ENCODE measurements around the gene ROGDI. TPM values are rescaled to one million over a fixed set of nuclear protein-coding genes. Genes with fewer than 3 reads are reported as not detected.

Gene ROGDI
- total and polyA plus RNA-seq, 10 of the 15 experiments (the other 5 are each of a cell fraction or from before 2014, with no cell fraction given) = 0.40 to 23.5 (median 12.3) TPM

- Histone ChIP-seq H3K79me2 (ENCODE audit: control insufficient read depth, insufficient read depth, low read length) (peaks cover 17% of the 10 kb centered on the region), H2AFZ (ENCODE audit: control insufficient read depth, low read depth, low read length) (no peak overlapping the region), H3K4me2 (ENCODE audit: control insufficient read depth, insufficient read depth) (no peak overlapping the region), H3K27me3 (replicated peaks in 1 of 2; ENCODE audit: control insufficient read depth in 2 of 2, insufficient read depth in 2 of 2, low read length in 1 of 2) (no peaks in the 10 kb centered on the region), H3K4me3 (no peak overlapping the region), H3K9ac (ENCODE audit: control insufficient read depth, insufficient read depth, low read length) (no peak overlapping the region), H3K27ac (ENCODE audit: control insufficient read depth, insufficient read depth) (no peak overlapping the region), H3K9me3 (replicated peaks; ENCODE audit: control insufficient read depth, insufficient read depth, low read length) (no peaks in the 10 kb centered on the region), H4K20me1 (ENCODE audit: control insufficient read depth, insufficient read depth) (no peaks in the 10 kb centered on the region), H3K36me3 (ENCODE audit: control insufficient read depth in 2 of 2, insufficient read depth in 2 of 2, low read length in 1 of 2) (peaks cover 3 to 12% of the 10 kb centered on the region in 2 experiments), H3K4me1 (ENCODE audit: control insufficient read depth, insufficient read depth, low read length) (peaks cover 5% of the 10 kb centered on the region; the same call in 1 of the 2 replicates)
- ChIA-PET POLR2A (no interaction called here), RAD21 (ENCODE audit: unreplicated experiment) (no interaction called here), CTCF (interaction anchor here (0.6 kb wide), 1 partner anchor 47 kb away, joined by 4 read pairs; no protein-coding TSS in a partner anchor), SMC1A (ENCODE audit: uncharacterized antibody, unreplicated experiment) (no interaction called here)
- no peak for FAIRE-seq
- ATAC-seq = no peak
- 98% methylated on average over 7 of the region's 9 CpGs for WGBS (ENCODE audit: insufficient coverage, insufficient replicate concordance, low lambda C conversion rate, missing lambda C conversion rate)
- TF ChIP-seq CBX3 (IDR thresholded peaks at IDR 0.05; ENCODE audit: borderline replicate concordance, low read depth) (no peak), ATF3 (IDR thresholded peaks at IDR 0.05; ENCODE audit: borderline replicate concordance, extremely low read depth, low read depth, low read length) (no peak), SIX5 (IDR thresholded peaks at IDR 0.05; ENCODE audit: low read depth, low read length, severe bottlenecking) (no peak)
- no TSS peak for BruUV-seq (replicated peaks)
- intact Hi-C loops (cut with micrococcal nuclease; ENCODE audit: unreplicated experiment) = no loop called here
- in situ Hi-C loops (cut with MboI) = no loop called here
- DNase-seq (ENCODE audit: low read depth, low spot score) = no peak
These were observed 40.2 kb downstream of the ROGDI start for GRCh38 chr16:4762205-4762604.

- Histone ChIP-seq H3K4me1 (ENCODE audit: control insufficient read depth, insufficient read depth, low read length) (no peaks in the 10 kb centered on the region), H3K4me2 (ENCODE audit: control insufficient read depth, insufficient read depth) (no peak overlapping the region), H3K9me3 (replicated peaks; ENCODE audit: control insufficient read depth, insufficient read depth, low read length) (peaks cover 3% of the 10 kb centered on the region; the same call in 1 of the 3 replicates), H3K79me2 (ENCODE audit: control insufficient read depth, insufficient read depth, low read length) (no peaks in the 10 kb centered on the region; the same call in 1 of the 2 replicates), H4K20me1 (ENCODE audit: control insufficient read depth, insufficient read depth) (no peaks in the 10 kb centered on the region), H2AFZ (ENCODE audit: control insufficient read depth, low read depth, low read length) (no peak overlapping the region), H3K4me3 (no peak overlapping the region), H3K27ac (ENCODE audit: control insufficient read depth, insufficient read depth) (no peak overlapping the region), H3K9ac (ENCODE audit: control insufficient read depth, insufficient read depth, low read length) (no peak overlapping the region), H3K27me3 (replicated peaks in 1 of 2; ENCODE audit: control insufficient read depth in 2 of 2, insufficient read depth in 2 of 2, low read length in 1 of 2) (no peaks in the 10 kb centered on the region), H3K36me3 (ENCODE audit: control insufficient read depth in 2 of 2, insufficient read depth in 2 of 2, low read length in 1 of 2) (peaks cover 6 to 16% of the 10 kb centered on the region in 2 experiments)
- WGBS (ENCODE audit: insufficient coverage, insufficient replicate concordance, low lambda C conversion rate, missing lambda C conversion rate) = 83% methylated on average over 23 of the region's 23 CpGs
- no peak for DNase-seq (ENCODE audit: low read depth, low spot score)
- no peak for TF ChIP-seq RB1 (IDR thresholded peaks at IDR 0.05; ENCODE audit: borderline replicate concordance)
- RAD21 ChIA-PET (ENCODE audit: unreplicated experiment) = interaction anchor here (0.6 kb wide), 2 partner anchors 28 to 218 kb away, joined by 3 read pairs; no protein-coding TSS in a partner anchor
- SMC1A ChIA-PET (ENCODE audit: uncharacterized antibody, unreplicated experiment) = interaction anchor here (0.6 kb wide), 1 partner anchor 26 kb away, joined by 3 read pairs; the partner anchor contains the start of genes ANKS3 and DNAAF8
- POLR2A ChIA-PET = interaction anchor here (0.5 to 1.0 kb wide), 3 partner anchors 8 to 94 kb away, joined by 3 read pairs; no protein-coding TSS in a partner anchor
- in situ Hi-C loops (cut with MboI) (no loop called here), intact Hi-C loops (cut with micrococcal nuclease; ENCODE audit: unreplicated experiment) (no loop called here)
- FAIRE-seq = no peak
- CTCF ChIA-PET = interaction anchor here (0.7 kb wide), 1 partner anchor 107 kb away, joined by 3 read pairs; no protein-coding TSS in a partner anchor
- no TSS peak for BruUV-seq (replicated peaks)
- no peak for ATAC-seq
These were observed 42.1 kb downstream of the ROGDI start for GRCh38 chr16:4760221-4760910.
